NCI-H510A (cell line): ENCODE measurements around the gene ACLY.
"Not testable (repeated sequence)": the region's sequence is repeated elsewhere in the genome, so short reads cannot be mapped to it uniquely, and the experiment has no call there.

Experiments used
- DNase-seq: peaks from one replicate; lab custom pipeline; 2025; lab: John Stamatoyannopoulos, UW

The ACLY gene

GRCh38 chr17:41871789-41872188 is 47.0 kb downstream of the ACLY start:
- no peak for DNase-seq

GRCh38 chr17:41870627-41871026 is 48.1 kb downstream of the ACLY start:
- no peak for DNase-seq

- no peak for DNase-seq
Observed at GRCh38 chr17:41870097-41870496, 48.7 kb downstream of the ACLY start.

- no peak for DNase-seq
Observed at GRCh38 chr17:41869426-41869825, 49.3 kb downstream of the ACLY start.

GRCh38 chr17:41868568-41868967 is 50.2 kb downstream of the ACLY start:
- no peak for DNase-seq

- no peak for DNase-seq
Observed at GRCh38 chr17:41865596-41865893, 53.2 kb downstream of the ACLY start.

- DNase-seq, result peak; percentile 89
Observed at GRCh38 chr17:41864836-41865595, 53.7 kb downstream of the ACLY start, which contains the start of gene KLHL11. TSS of gene KLHL11 (minus strand) at chr17:41865423. CDS start at chr17:41865370, 53 bp downstream.

GRCh38 chr17:41864498-41864835 is 54.3 kb downstream of the ACLY start:
- no peak for DNase-seq

- DNase-seq, result no peak
Observed at GRCh38 chr17:41863074-41863848, 55.5 kb downstream of the ACLY start.

GRCh38 chr17:41860254-41860931 is 58.4 kb downstream of the ACLY start:
- no peak for DNase-seq

- not testable (repeated sequence) for DNase-seq
Observed at GRCh38 chr17:41851382-41851781, 67.4 kb downstream of the ACLY start.

GRCh38 chr17:41849251-41849990 is 69.3 kb downstream of the ACLY start:
- DNase-seq, result no peak

- no peak for DNase-seq
Observed at GRCh38 chr17:41848788-41849187, 70.0 kb downstream of the ACLY start.

GRCh38 chr17:41844971-41845370 is 73.8 kb downstream of the ACLY start:
- no peak for DNase-seq

- DNase-seq, result not testable (repeated sequence)
Observed at GRCh38 chr17:41840781-41841180, 78.0 kb downstream of the ACLY start.

GRCh38 chr17:41839448-41839847 is 79.3 kb downstream of the ACLY start:
- DNase-seq, result not testable (repeated sequence)

GRCh38 chr17:41837761-41838538 is 80.8 kb downstream of the ACLY start, which contains the start of gene KLHL10:
TSS of gene KLHL10 (plus strand) at chr17:41837825. CDS start at chr17:41837933, 108 bp downstream.
- DNase-seq, result no peak

GRCh38 chr17:41836550-41837196 is 82.1 kb downstream of the ACLY start:
- DNase-seq, result no peak

GRCh38 chr17:41835800-41836549 is 82.8 kb downstream of the ACLY start, which contains the start of gene NT5C3B:
TSS of gene NT5C3B (minus strand) at chr17:41836232. CDS start at chr17:41836193, 39 bp downstream.
- DNase-seq, result peak; percentile 42
